UCSD-AML1 (cell line): ENCODE measurements around the gene EIPR1.
"Not testable (repeated sequence)": the region's sequence is repeated elsewhere in the genome, so short reads cannot be mapped to it uniquely, and the experiment has no call there.

Source experiments
- DNase-seq: peaks from one replicate; lab custom pipeline; 2025; ENCODE audit not compliant: unreplicated experiment; lab: John Stamatoyannopoulos, UW

The EIPR1 gene

DNA sequence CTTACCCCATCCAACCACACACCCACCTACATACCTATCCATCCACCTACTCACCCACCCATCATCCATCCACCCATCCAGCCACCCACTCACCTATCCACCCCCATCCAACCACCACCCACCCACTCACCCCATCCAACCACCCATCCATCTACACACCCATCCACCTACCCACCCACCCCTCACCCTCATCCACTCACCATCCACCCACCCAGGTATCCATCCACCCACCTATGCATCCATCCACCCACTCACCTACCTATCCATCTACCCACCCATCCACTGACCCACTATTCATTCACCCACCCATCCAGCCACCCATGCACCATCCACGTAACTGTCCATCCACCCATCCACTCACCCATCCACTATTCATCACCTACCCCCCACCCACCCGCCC lies 194.8 kb downstream of the EIPR1 start:
- DNase-seq: no peak

GRCh38 chr2:3181416-3182010 lies 196.1 kb downstream of the EIPR1 start:
- no peak for DNase-seq

- DNase-seq: not testable (repeated sequence)
Measured at GRCh38 chr2:3180909-3181221, 196.8 kb downstream of the EIPR1 start.

GRCh38 chr2:3180082-3180908 lies 197.3 kb downstream of the EIPR1 start:
- DNase-seq: no peak

DNA sequence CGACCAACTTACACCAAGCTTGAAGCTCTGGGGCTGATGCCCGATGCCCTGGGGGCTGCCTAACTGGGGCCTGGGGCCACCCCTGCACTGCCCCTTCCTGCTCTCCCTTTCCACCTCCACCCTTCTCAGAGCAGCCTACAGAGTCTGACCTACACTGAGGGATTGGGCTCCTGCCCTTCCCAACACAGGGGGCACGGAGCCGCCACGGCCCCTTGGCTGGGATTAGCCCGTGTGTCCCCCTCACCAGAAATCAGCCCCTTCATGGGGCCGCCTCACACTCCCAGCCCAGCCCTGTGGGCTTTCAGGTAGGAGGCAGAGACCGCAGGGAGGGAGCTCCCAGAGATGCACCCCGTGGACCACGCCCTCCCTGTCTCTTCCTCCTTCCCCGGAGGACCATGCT lies 198.0 kb downstream of the EIPR1 start:
- no peak for DNase-seq

GRCh38 chr2:3179208-3179607 lies 198.4 kb downstream of the EIPR1 start:
- DNase-seq: no peak

DNA sequence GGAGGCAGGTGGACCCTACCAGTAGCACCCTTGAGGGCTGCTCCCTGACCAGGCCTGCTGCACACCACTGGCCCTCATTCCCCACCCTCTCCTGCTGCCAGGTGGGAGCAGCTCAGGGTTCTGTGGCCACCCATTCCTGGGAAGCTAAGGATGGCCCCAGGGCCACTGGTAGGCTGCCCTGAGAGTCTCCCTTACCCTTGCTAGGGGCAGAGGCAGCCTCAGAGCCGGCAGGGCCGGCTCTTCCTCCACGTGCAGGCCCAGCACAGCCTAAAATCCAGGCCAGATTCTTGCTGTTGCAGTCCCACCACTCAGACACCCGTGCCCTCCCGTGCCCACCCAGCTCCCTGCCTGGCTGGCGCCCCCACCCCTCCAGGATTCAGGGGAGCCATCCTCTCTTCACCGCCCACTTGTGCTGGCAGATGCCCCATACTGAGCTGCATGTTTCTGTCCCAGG lies 199.0 kb downstream of the EIPR1 start:
- no peak for DNase-seq

GRCh38 chr2:3177891-3178577 lies 199.6 kb downstream of the EIPR1 start:
- no peak for DNase-seq

GRCh38 chr2:3176869-3177255 lies 200.8 kb downstream of the EIPR1 start:
- DNase-seq: no peak

GRCh38 chr2:3176071-3176868 lies 201.3 kb downstream of the EIPR1 start:
- no peak for DNase-seq

GRCh38 chr2:3175568-3175955 lies 202.1 kb downstream of the EIPR1 start:
- DNase-seq: no peak

- DNase-seq: no peak
Measured at GRCh38 chr2:3174626-3175567, 202.7 kb downstream of the EIPR1 start.

DNA sequence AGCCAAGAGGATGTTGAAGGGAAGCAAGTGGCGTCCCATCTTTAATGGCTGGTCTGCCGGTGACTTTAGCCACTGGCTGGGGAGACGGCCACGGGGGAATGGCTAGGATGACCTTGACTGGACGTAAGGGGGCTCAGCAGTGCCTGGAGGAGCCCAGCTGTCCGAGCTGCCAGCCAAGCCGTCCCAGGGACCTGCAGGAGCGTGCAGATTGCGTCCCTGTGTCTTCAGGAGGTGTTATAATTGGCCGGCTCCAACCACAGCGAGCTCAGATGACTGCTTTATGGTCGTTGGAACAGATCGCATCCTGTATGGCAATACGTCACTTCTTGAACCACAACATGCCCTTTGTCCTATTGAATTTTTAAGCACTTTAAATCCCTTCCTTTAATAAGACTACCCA lies 204.6 kb downstream of the EIPR1 start:
- DNase-seq: no peak

DNA sequence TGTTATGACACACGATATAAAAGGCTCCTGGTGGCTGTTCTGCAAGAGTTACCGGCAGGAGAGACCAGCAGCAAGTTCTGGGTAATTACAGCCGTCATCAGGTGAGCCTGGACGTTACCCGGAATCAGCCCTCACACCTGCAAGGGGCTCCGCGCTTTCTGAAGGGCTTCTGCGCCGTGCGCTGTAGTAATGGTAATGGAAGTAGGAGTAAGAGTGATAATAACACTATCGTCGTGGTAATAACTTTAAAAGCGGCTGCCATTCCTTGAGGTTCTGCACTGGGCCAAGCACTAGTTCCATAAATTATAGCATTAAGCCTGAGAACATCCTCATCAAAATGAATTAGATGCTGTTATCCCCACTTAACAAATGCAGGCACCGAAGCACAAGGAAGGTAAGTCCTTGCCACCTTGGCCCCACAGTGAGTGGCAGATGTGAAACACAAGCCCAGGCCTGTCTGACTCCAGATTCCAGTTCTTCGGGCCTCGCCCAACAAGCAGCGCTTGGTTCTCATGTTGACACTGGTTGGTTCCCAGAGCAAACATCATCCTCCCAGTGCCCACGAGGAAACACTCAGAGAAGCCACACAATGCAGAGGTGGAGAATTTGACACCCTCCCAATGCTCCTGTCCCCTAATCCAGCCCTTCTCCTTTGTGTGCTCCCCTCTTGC lies 205.2 kb downstream of the EIPR1 start:
- DNase-seq: no peak

DNA sequence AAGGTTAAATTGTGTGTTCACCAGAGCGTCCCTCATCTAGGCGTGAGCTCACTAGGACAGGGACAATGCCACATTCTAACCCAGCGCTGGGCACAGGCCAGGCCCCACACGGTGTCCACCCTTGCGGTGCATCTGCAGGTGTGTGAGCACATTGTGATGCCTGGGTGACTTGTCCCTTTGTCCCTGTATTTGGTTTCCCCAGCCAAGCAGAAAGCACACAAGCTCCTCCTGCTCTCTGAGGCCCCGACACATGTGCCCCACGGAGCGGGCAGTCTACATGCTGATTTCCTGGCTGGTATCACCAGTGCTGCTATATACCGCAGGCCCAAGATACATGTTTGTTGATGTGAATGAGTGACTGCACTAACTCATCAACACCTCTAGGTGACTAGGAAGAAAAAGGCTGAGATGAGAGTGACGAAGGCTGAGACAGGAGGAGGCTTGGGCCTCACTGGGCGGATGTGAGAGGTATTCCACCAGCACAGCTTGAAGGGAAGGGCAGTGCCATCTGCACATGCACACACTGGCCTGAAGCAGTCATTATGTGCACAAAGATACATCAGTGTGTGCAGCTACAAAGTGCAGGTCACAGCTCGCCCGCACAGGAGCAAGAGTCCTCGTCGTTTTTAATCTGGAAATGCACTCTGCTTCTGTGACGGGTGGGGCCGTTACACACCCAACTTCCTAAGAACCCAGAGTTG lies 205.9 kb downstream of the EIPR1 start:
- DNase-seq: no peak

DNA sequence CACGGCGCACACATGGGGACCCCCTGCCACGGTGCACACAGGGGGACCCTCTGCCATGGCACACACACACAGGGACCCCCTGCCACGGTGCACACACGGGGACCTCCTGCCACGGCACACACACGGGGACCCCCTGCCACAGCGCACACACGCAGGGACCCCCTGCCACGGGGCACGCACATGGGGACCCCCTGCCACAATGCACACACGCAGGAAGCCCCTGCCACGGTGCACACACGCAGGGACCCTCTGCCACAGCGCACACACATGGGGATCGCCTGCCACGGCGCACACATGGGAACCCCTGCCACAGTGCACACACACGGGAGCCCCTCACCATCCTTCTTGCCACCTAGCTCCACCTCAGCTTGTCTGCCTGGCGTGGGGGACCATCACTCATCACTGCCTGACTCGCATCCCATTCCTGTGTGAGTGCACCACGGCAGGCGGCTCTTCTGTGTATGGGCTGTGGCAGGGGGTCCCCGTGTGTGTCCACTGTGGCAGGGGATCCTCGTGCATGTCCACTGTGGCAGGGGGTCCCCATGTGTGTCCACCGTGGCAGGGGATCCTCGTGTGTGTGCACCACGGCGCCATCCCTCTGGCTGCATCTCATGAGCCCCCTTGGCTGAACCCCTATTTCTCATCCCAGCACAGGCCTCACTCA lies 206.7 kb downstream of the EIPR1 start:
- no peak for DNase-seq

DNA sequence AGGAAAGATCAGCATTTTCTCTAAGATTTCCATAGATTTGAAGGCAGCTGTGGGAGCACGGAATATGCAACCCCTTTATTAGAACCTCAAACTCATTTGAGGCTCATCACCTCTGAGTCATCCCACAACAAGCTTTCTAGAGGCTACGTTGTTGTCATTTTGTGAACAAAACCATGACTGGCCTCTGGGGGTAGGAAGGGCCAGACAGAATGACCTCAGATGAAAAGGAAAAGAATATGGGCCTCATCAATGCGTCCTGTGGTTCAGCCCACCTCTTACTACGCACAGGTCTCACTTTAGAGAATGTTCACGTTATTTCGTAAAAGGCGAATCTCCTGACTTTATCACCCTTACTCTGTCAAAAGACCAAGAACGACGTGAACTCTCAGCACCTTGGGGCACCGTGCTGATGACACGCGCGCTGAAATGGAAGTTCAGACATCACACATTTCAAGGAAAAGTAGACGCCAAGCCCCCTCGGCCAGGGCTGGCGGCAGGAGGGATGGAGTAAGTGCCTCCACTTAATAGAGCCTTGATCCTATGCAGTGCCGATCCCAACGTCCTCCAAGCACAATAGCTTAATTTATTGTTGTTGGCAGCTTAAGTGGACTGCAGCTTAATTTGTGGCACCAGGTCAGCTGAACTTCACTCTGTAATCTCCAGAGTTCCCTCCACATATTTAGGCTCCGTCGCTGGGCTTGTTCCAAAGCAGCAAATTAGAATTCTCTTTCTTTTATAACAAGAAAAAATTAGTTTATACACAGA lies 208.3 kb downstream of the EIPR1 start:
- no peak for DNase-seq
